NCI-H1436 treated with DMSO at 0.1 percent for 48 hours (cell line): ENCODE results near the gene NOP14.
A peak's percentile ranks its signal among the peaks of the same experiment; 100 is the strongest.
"Not testable (repeated sequence)": the region's sequence is repeated elsewhere in the genome, so short reads cannot be mapped to it uniquely, and the experiment has no call there.

Experiments
- DNase-seq: peaks from one replicate; lab custom pipeline; 2025; lab: John Stamatoyannopoulos, UW

Gene NOP14

DNA sequence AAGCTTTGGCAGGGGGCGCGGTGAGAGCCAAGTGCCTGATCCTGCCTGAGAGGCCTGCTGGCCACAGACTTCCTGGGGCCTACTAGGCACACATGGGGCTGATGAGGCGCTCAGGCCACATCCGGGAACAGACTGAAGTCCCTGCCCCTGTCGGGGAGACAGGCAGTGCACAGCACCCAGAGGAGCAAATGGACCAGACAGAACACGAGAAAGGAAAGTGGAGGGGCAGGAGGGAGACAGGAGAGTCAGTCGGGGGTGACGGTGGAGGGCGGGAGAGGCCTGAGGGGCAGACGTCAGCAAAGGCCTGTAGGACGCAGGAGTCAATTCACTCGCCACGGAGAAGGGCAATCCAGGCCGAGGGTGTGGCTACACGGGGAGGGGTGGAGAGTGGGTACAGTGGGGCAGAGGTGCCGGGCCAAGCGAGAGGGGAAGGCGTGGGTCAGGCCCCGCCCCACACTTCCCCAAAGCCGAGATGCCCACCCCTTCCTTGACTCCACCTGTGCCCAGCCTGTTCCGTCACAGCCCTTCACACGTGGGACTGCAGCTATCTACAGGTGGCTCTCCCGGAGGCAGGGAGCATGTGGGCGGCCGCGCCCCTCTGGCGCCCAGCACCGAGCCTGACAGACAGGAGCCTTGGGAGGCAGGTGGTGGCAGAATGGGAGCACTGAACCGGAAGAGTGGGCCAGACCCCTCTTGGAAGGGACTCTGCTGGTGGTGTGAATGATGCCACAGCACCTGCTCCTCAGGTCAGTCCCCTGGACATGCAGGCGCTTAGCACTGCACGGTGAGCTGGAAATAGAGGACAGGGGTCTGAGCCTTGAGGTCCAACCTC is 20.5 kb downstream of the NOP14 start:
- DNase-seq = no peak

DNA sequence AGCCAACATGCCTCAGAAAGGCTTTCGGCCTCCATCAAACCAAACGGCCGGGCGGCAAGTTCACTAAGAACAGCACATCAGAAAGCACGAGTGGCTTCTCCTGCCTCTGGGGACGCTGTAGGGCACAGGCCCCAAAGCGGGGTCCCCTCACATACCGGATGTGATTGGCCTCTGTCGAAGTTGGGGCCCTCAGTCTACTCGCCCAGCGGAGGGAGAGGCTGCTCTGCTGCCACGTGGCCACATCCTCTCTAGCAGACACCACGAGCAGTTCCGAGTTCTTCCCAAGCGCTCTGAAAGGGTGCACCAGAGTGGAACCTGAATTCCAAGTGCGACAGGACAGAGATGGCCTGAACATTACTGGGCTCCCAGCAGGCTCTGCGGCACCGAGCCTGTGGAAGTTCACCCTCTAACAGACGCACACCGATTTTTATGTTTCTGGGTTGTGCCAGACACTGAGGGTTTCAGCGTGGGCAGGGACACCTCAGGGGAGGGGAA is 21.1 kb downstream of the NOP14 start:
- DNase-seq = no peak

GRCh38 chr4:2941138-2942036 is 21.8 kb downstream of the NOP14 start:
- no peak for DNase-seq

DNA sequence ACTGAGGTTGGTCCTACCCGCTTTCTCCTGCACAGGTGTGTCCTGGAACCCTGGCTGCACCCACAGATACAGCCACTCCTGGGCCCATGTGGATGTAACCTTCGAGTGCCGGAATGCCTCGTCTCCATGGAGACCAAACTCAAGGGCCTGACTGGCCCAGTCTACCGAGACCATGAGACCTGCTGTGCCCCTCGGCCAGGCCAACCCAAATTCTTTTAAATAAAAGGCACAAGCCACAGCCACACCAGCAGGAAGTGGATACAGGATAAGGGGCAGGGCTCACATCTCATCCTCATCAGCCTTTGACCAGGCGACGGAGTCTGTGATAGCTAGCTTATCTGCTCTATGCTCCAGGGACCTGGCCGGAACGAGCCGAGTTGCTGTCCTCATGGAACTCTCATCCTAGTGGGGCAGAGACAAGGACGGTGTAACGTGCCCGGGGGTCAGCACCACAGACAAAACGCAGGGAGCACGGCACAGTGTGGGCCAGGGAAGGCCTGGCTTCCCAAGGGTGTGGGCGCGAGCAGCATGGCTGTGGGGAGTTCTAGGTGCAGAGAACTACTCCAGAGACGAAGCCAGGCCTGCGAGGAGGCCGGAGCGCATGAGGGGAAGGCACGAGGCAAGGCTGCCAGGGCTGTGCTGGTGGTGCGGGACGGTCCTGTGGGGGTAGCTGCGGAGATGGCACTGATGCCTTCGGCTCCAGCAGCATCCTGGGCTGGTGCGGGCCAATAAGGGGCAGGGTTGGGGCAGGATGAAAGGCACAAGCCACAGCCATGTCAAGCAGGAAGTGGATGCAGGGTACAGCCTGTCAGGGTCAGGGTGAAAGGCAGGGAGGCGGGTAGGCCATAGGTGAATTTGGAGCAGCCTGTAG is 22.7 kb downstream of the NOP14 start:
- no peak for DNase-seq

- DNase-seq = no peak
Measured at GRCh38 chr4:2939383-2940243, 23.6 kb downstream of the NOP14 start.

GRCh38 chr4:2938906-2939305 is 24.3 kb downstream of the NOP14 start:
- DNase-seq = no peak

DNA sequence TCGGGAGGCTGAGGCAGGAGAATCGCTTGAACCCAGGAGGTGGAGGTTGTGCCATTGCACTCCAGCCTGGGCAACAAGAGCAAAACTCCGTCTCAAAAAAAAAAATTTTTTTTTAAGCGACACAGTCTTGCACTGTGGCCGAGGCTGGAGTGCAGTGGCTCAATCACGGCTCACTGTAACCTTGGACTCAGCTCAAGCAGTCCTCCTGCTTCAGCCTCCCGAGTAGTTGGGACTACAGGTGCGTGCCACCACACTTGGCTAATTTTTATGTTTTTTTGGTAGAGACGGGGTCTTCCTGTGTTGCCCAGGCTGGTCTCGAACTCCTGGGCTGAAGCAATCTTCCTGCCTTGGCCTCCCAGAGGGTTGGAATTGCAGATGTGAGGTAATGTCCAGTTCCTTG is 24.8 kb downstream of the NOP14 start:
- not testable (repeated sequence) for DNase-seq

GRCh38 chr4:2937986-2938385 is 25.2 kb downstream of the NOP14 start:
- DNase-seq = no peak

DNA sequence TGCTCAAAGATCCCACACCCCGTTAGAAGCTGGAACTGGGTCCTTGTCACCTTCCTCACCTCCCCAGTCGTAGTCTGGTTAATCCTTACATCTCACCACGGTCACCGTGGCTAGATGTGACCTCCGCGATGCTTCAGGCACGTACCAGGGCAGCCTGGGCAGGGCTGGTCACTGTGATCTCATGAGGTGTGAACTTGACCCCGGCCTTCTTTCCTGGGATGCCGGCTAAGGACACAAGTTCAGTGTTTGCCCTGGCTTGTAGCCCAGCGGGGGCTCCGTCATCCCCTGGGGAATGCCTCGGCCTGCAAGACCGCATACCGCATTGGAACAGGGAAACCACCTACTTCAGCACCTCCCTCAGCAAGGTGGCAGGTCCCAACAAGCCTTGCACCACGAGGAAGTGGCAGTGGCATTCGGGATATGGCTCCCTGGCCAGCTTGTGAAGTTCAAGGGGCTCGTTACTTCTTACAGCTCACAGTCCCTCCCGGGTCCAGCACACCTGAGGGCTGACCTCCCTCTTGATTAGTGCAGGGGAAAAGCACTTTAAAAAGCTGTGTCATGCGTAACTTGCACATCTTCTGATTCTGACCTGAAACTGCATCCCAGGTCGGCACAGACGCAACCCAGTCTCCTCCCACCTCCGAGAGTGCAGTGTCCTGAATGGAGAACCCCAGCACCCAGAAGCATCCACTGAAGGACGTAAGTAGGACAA is 25.9 kb downstream of the NOP14 start:
- no peak for DNase-seq

DNA sequence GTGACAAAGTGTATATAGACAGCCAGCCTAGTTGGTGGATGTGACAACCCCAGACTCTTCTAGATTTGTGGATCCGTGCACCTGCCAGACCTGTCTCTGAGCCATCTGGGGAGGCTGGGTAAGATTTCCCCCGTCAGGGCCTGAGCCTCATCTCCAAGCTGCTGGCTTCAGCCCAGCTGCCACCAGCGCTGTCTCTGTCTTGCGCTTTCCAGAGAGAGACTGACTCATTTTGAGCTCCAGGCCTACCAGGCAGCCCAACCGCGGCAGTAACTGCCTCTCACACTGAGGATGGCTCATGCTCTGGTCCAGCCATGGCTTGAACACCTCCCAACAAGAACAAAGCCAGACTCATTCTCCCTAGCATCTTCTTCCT is 26.4 kb downstream of the NOP14 start:
- no peak for DNase-seq

DNA sequence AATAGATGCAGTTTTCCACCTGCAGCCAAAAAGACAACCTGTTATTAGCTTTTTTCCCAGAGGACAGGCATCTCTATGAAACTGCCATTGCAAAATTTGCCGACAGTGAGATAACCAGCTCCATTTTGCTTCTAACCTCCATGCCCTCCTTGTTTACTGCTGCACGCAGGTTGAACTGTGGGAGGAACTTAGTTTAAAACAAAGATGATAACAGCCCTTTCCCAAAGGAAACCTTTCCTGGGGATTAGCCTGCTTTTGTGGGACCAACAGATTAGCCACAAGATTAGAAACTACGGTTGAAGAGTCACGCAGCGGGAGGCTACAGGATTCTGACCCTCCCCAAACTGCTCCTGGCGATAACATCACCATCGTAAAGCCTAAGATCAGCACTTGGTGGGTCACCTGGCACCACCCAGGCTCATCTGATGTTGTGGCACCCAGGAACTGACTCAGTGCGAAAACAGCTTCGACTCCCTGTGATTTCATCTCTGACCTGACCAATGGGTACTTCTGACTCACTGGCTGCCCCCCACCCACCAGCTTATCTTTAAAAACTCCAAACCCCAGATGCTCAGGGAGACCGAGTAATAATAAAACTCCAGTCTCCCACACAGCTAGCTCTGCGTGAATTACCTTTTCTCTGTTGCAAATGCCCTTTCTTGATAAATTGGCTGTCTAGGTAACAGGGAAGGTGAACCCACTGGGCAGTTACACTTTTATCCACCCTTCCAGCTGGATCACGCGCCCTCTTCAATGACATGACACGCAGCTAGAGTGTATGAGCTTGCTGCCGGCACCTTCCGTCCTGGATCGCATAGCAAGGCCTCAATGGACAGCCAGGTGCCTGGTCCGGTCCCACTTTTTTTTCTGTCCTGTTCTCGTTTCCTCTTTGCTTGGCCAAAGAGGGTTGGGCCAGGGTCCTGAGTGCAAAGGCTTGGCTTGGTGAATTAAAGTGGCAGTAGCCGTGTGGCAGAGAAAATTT is 27.2 kb downstream of the NOP14 start:
- no peak for DNase-seq

GRCh38 chr4:2934813-2935761 is 28.1 kb downstream of the NOP14 start:
- peak; percentile 15 for DNase-seq

DNA sequence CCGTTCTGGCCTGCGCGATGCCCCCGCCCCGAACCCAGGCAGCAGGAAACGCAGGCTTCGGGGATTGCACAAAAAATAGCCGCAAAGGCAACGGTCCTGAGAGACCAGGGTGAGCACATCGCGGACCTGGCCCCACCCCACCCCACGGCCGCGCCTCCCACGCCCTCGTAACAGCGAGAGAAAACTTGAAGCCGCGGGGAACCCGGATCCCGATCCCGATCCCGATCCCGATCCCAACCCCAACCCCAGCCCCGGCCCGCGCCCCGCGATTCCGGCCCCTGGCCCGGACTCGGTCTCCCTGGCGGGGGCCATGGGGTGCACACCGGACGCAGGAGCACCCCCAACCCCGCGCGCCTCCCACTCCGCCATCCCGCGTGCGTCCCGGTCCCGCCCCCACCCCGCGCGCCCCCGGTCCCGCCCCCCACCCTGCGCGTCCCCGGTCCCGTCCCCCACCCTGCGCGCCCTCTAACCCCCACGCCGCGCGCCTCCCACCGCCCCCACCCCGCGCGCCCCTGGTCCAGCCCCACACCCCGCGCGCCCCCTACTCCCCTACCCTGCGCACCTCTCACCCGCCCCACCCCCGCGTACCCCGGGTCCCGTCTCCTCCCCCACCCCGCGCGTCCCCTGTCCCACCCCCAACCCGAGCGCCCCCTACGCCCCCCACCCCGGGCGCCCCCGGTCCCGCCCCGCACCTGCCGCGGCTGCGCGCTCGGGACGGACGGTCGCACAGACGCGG is 29.0 kb downstream of the NOP14 start:
- no peak for DNase-seq

- DNase-seq = no peak
Measured at GRCh38 chr4:2933566-2934076, 29.6 kb downstream of the NOP14 start.

DNA sequence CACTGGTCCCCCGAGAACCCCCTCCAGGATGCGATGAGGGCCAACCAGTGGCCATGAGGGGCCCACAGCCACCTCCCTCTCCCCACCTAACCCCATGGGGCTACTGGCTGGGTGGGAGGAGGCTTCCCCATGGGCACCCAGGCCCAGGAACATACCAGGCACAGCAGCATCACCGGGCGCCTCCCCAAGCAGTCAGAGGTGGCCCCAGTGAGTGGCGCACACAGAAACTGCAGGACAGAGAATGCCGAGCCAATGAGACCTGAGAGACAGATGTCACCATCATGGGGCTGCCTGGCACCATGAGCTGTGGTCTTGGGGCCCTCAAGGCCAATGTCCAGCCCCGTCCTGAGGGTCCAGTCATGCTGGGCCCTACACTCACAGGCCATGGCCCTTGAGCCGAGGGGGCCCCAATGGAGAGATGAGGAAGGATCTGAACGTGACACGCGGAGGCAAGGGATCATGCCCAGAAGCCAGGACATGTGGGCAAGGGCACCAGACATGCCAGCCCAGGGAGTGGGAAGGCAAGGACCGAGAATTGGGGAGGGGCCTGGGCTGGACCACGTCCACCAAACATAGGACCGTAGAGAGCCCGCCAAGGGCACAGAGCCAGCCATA is 30.1 kb downstream of the NOP14 start:
- DNase-seq = no peak

DNA sequence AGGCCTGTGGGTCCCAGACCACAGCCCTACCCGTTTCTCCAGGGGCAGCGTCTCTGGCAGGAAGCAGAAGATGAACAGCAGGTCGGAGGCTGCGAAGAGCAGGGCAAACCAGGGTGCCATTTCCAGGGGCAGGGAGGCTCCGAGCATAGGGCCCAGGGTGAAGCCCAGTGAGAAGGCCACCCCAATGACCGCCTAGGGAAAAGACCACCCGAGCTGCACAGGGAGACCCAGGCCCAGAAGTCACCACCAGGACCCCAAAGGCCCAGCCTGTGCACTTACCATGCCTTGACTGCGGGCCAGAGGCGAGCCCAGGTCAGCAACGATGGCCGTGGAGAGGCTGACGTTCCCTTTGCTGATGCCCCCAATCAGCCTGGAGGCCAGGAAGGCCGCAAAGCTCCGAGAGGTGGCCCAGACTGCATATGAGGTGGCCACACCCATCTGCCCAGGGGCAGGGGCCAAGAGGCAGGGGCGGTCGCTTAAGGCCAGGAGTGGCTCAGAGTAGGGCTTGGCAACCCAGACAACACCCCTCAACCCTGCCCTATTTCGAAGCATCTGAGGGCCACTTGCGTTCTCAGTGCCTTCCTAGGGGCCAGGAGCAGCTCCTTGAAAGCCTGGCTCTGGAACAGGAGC is 30.8 kb downstream of the NOP14 start:
- DNase-seq = no peak
